Measurements from ENCODE around the gene MRPL44. TPM values are rescaled to one million over a fixed set of nuclear protein-coding genes. Genes with fewer than 3 reads are reported as not detected.
A peak's percentile ranks its signal among the peaks of the same experiment; 100 is the strongest.

Gene MRPL44
- total and polyA plus RNA-seq, 2 of the 13 experiments (the other 11 are each of a cell fraction or from before 2014, with no cell fraction given) = 38.4 to 78.0 TPM

- TF ChIP-seq TAF1 (CRISPR knock-in tag; IDR thresholded peaks at IDR 0.05) = peak; percentile 69; the same call in 1 of the 2 replicates
- TF ChIP-seq POLR2A (IDR thresholded peaks at IDR 0.05; ENCODE audit: insufficient read depth in 1 of 2, low read depth in 2 of 2, low read length in 2 of 2) = peak; percentile 65 to 89; a peak in 3 of 4 replicates
- TF ChIP-seq MAF1 (CRISPR knock-in tag; IDR thresholded peaks at IDR 0.05; ENCODE audit: borderline replicate concordance) = no peak
- TF ChIP-seq ZNF441 (CRISPR knock-in tag; IDR thresholded peaks at IDR 0.05; ENCODE audit: borderline replicate concordance) = peak; percentile 98
- TF ChIP-seq, protein P1, sequence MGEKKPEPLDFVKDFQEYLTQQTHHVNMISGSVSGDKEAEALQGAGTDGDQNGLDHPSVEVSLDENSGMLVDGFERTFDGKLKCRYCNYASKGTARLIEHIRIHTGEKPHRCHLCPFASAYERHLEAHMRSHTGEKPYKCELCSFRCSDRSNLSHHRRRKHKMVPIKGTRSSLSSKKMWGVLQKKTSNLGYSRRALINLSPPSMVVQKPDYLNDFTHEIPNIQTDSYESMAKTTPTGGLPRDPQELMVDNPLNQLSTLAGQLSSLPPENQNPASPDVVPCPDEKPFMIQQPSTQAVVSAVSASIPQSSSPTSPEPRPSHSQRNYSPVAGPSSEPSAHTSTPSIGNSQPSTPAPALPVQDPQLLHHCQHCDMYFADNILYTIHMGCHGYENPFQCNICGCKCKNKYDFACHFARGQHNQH (CRISPR knock-in tag; IDR thresholded peaks at IDR 0.05) = peak; percentile 81
- TF ChIP-seq, protein P2, sequence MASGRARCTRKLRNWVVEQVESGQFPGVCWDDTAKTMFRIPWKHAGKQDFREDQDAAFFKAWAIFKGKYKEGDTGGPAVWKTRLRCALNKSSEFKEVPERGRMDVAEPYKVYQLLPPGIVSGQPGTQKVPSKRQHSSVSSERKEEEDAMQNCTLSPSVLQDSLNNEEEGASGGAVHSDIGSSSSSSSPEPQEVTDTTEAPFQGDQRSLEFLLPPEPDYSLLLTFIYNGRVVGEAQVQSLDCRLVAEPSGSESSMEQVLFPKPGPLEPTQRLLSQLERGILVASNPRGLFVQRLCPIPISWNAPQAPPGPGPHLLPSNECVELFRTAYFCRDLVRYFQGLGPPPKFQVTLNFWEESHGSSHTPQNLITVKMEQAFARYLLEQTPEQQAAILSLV (CRISPR knock-in tag; IDR thresholded peaks at IDR 0.05; ENCODE audit: borderline replicate concordance) = peak; percentile 90; the same call in 1 of the 2 replicates
- TF ChIP-seq PBX2 (CRISPR knock-in tag; IDR thresholded peaks at IDR 0.05) = peak; percentile 35; the same call in 1 of the 2 replicates
- peak; percentile 98 for TF ChIP-seq XBP1 (CRISPR knock-in tag; IDR thresholded peaks at IDR 0.05)
- TF ChIP-seq ZNF331 (CRISPR knock-in tag; IDR thresholded peaks at IDR 0.05) = peak; percentile 80
- peak; percentile 61; the same call in 1 of the 2 replicates for TF ChIP-seq TGIF2 (CRISPR knock-in tag; IDR thresholded peaks at IDR 0.05)
- TF ChIP-seq PAWR (CRISPR knock-in tag; IDR thresholded peaks at IDR 0.05; ENCODE audit: borderline replicate concordance) = no peak
- no peak for TF ChIP-seq ZBTB14 (CRISPR knock-in tag; IDR thresholded peaks at IDR 0.05)
- peak; percentile 51; the same call in 1 of the 2 replicates for TF ChIP-seq POLR2AphosphoS2 (IDR thresholded peaks at IDR 0.05; ENCODE audit: low read depth, low read length)
- no peak for TF ChIP-seq SOX6 (IDR thresholded peaks at IDR 0.05)
- peak; percentile 86 for TF ChIP-seq SOX6 (CRISPR knock-in tag; IDR thresholded peaks at IDR 0.05)
- peak; percentile 96 for TF ChIP-seq XRCC5 (optimal IDR thresholded peaks at IDR 0.05; ENCODE audit: low read length)
- TF ChIP-seq MBNL3 (CRISPR knock-in tag; conservative IDR thresholded peaks at IDR 0.05) = no peak
- peak; percentile 50; the same call in 1 of the 2 replicates for TF ChIP-seq ZNF205 (CRISPR knock-in tag; IDR thresholded peaks at IDR 0.05)
- TF ChIP-seq RFX1 (IDR thresholded peaks at IDR 0.05) = no peak
- TF ChIP-seq ZNF670 (CRISPR knock-in tag; IDR thresholded peaks at IDR 0.05; ENCODE audit: borderline replicate concordance) = no peak; the same call in 1 of the 2 replicates
- peak in 1 of 2 experiments; percentile 80; a peak in 2 of 4 replicates for TF ChIP-seq NR2F1 (CRISPR knock-in tag; IDR thresholded peaks at IDR 0.05)
These were observed 26.9 kb upstream of the MRPL44 start (continued) for GRCh38 chr2:223930103-223930976.

Measured in HepG2 (cell line).